BE2C (cell line): Measurements from ENCODE around the gene RIBC2.

Source experiments
- DNase-seq: peaks from one replicate; pipeline ENCODE4 v3.0.0-alpha.2; 2020
- H3K27me3 ChIP-seq: fragments of 250-450 bp; sonication (Bioruptor Pico); 2 replicates; pipeline ENCODE4 v1.5.1; 2020; ENCODE audit warnings: mild to moderate bottlenecking
- H3K36me3 ChIP-seq: fragments of 250-450 bp; sonication (Bioruptor Pico); 2 replicates; pipeline ENCODE4 v1.5.1; 2020; ENCODE audit warnings: mild to moderate bottlenecking
- H3K4me1 ChIP-seq: fragments of 250-450 bp; sonication (Bioruptor Pico); 2 replicates; pipeline ENCODE4 v1.5.1; 2020
- H3K4me3 ChIP-seq: 2 replicates; pipeline ENCODE4 v1.5.1; 2011; ENCODE audit warnings: low read depth, low read length
- H3K9me3 ChIP-seq: fragments of 250-450 bp; sonication (Bioruptor Pico); 2 replicates; pipeline ENCODE4 v1.5.1; 2020
- CTCF ChIP-seq: IDR thresholded peaks from 2 replicates; pipeline ENCODE4 v1.5.1; 2012; ENCODE audit warnings: mild to moderate bottlenecking, low read depth, low read length

RIBC2 gene

DNA sequence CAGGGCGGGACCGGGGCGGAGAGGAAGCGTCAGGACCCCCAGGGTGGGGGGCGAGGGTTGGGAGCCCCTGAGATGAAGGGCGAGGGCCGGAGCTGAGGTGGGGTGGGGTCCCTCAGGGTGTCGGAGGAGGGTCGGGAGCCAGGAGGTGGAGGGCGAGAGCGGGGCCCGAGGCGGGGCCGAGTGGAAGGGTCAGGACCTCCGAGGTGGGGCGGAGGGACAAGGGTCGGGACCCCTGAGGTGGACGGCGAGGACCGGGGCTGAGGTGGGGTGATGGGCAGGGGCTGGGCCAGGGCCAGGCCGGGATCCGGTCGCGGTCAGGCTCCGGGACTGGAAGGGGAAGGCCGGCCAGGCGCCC, 503 bp upstream of the RIBC2 start:
- no peak for TF ChIP-seq CTCF
- H3K27me3 ChIP-seq: no peaks in the 10 kb centered on the region
- H3K4me3 ChIP-seq: no peak overlapping the region

DNA sequence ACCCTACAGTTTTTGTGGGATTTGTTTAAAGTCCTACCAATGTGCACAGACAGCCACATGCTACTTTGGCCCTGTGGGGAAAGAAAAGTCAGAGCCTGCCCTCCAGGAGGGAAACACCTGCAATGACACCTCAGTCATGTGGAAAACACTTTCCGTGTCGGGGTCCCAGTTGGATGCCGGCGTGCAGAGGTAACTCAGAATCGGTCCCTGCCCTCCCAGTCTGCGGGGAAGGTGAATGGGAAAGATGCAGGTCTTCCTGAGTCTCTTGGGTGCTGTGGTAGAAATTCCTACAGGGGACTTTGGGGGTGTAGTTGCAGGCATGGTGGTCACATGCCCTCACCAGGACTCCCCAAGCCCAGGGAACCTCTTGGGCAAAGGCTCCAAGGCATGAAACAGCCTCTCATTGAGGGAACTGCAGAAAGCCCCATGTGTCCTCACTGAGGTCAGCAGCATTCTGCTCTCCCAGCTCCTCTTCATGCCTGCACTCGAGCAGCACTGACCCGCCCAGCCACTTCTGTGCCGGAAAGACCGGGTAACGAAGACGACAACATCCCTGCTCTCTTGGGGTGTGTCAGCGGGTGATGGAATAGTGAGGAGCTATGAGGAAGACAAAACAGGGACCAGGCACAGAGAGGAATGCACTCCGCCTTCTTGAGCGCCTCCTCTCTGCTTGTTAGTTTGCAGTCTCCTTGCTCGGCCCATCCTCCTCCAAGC, 4.7 kb downstream of the RIBC2 start:
- no peak for DNase-seq
- no peak overlapping the region for H3K4me3 ChIP-seq
- no peak for TF ChIP-seq CTCF
- peaks cover 4% of the 10 kb centered on the region for H3K9me3 ChIP-seq
- H3K4me1 ChIP-seq: no peaks in the 10 kb centered on the region
- H3K36me3 ChIP-seq: no peaks in the 10 kb centered on the region
- H3K27me3 ChIP-seq: no peaks in the 10 kb centered on the region

More for the DNA sequence above, 503 bp upstream of the RIBC2 start:
- DNase-seq: no peak
- H3K36me3 ChIP-seq: no peaks in the 10 kb centered on the region
- H3K9me3 ChIP-seq: peaks cover 11% of the 10 kb centered on the region
- H3K4me1 ChIP-seq: no peaks in the 10 kb centered on the region

GRCh38 chr22:45418770-45419138, 5.3 kb downstream of the RIBC2 start:
- no peak for DNase-seq
- no peak for TF ChIP-seq CTCF
- H3K27me3 ChIP-seq: no peaks in the 10 kb centered on the region
- no peaks in the 10 kb centered on the region for H3K9me3 ChIP-seq
- H3K4me1 ChIP-seq: no peaks in the 10 kb centered on the region
- H3K4me3 ChIP-seq: no peak overlapping the region
- H3K36me3 ChIP-seq: no peaks in the 10 kb centered on the region

GRCh38 chr22:45420011-45420410, 6.5 kb downstream of the RIBC2 start:
- Histone ChIP-seq H3K4me3 (no peak overlapping the region), H3K9me3 (no peaks in the 10 kb centered on the region), H3K4me1 (no peaks in the 10 kb centered on the region), H3K36me3 (no peaks in the 10 kb centered on the region), H3K27me3 (no peaks in the 10 kb centered on the region)
- no peak for TF ChIP-seq CTCF
- no peak for DNase-seq

GRCh38 chr22:45420539-45420938, 7.0 kb downstream of the RIBC2 start:
- H3K36me3 ChIP-seq: no peaks in the 10 kb centered on the region
- no peak for TF ChIP-seq CTCF
- DNase-seq: no peak
- no peaks in the 10 kb centered on the region for H3K9me3 ChIP-seq
- no peaks in the 10 kb centered on the region for H3K27me3 ChIP-seq
- H3K4me3 ChIP-seq: no peak overlapping the region
- no peaks in the 10 kb centered on the region for H3K4me1 ChIP-seq

DNA sequence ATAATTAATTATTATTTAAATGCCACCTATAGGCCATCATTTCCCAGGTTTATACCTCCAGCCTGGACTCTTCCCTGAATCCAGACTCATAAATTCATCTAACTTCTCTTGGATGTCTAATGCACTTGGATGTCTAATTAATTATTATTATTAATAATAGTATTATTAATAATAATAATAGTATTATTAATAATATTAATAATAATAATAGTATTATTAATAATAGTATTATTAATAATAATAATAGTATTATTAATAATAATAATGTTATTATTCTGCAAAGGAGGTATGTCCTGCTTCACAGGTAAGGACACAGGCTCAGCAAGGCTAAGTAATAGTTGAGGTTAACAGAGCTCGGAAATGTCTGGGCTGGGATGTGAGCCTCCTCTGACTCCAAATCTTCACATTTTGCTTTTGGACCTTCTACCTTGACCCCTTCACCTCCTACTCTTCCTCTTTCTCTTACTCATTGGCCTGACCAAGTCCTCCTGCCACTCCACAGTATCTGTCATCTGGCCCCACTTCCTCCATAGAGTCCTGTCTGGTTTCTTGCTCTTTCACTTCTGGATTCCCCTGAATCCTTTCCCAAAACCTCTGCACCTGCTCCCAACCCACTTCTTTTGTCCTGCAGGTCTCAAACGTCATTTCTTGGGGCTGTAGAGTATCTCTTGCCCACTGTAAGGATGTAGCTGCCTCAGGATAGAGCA, 8.0 kb downstream of the RIBC2 start:
- Histone ChIP-seq H3K4me3 (no peak overlapping the region), H3K36me3 (no peaks in the 10 kb centered on the region; the same call in 1 of the 2 replicates), H3K27me3 (no peaks in the 10 kb centered on the region), H3K4me1 (no peaks in the 10 kb centered on the region), H3K9me3 (no peaks in the 10 kb centered on the region; the same call in 1 of the 2 replicates)
- no peak for DNase-seq
- no peak for TF ChIP-seq CTCF
